BLaER1 treated with 17β-estradiol and CSF1 and Interleukin-3, amounts not matched to agents 10 nM and 100 nM (cell line): ENCODE measurements around the gene PIM3.

Experiments used
- H3K27ac ChIP-seq, 11 experiments: shearing (Covaris generic); formaldehyde crosslinking; 2 replicates each; pipeline ENCODE4 v1.8.1; 2022
- H3K27me3 ChIP-seq, 11 experiments: shearing (Covaris generic); formaldehyde crosslinking; 2 replicates each; pipeline ENCODE4 v1.8.1; 2022
- H3K36me3 ChIP-seq, 11 experiments: shearing (Covaris generic); formaldehyde crosslinking; 2 replicates each; pipeline ENCODE4 v1.8.1; 2022
- H3K4me1 ChIP-seq, 10 experiments: shearing (Covaris generic); formaldehyde crosslinking; 2 replicates each; pipeline ENCODE4 v1.8.1; 2022
- H3K4me2 ChIP-seq, 11 experiments: shearing (Covaris generic); formaldehyde crosslinking; 2 replicates each; pipeline ENCODE4 v1.8.1; 2022
- H3K4me3 ChIP-seq, 10 experiments: shearing (Covaris generic); formaldehyde crosslinking; 2 replicates each; pipeline ENCODE4 v1.8.1; 2022
- H3K9ac ChIP-seq, 11 experiments: shearing (Covaris generic); formaldehyde crosslinking; 2 replicates each; pipeline ENCODE4 v1.8.1; 2022
- H3K9me3 ChIP-seq, 11 experiments: shearing (Covaris generic); formaldehyde crosslinking; replicated peaks in 1 of 11; 2 replicates each; pipeline ENCODE4 v1.8.1; 2022
- H4K20me1 ChIP-seq, 11 experiments: shearing (Covaris generic); formaldehyde crosslinking; 2 replicates each; pipeline ENCODE4 v1.8.1; 2022
- Cebpa-rat ChIP-seq, 11 experiments: shearing (Covaris generic); IDR thresholded peaks; 2 replicates each; pipeline ENCODE4 v1.8.1; 2022

Gene PIM3

DNA sequence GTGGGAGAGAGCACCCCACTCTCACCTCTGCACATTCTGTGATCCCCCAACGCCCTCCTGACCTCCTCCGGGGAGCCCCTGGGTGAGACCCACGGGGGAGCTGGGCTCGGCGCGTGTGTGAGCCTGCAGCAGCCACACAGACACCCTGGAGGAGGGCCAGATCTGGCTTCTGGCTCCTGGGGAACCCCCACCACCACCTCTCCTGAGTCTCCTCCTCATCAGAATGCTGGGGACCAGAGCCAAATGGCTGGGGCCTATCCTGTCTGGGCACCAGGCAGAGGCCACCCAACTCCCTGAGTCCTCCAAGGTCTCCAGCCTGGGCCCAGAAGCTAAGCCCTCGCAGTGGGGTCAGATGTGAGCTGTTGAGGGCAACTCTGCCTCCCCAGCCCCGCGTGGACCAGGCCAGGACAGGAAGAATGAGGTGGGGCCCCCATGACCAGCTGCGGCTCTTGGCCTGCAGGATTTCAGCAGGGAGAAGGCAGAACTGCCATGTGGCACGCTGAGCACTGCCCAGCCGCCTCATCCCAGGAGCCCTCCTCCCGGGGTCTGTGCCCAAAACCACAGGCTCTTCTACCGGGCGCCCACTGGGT is 5.5 kb upstream of the PIM3 start:
- peak overlapping the region in 1 of 11 experiments; percentile 14; a peak in 3 of 22 replicates for H3K27ac ChIP-seq
- H3K27me3 ChIP-seq: no peaks in the 10 kb centered on the region
- peaks cover 67 to 90% (median 80%) of the 10 kb centered on the region in 10 experiments for H3K4me1 ChIP-seq

DNA sequence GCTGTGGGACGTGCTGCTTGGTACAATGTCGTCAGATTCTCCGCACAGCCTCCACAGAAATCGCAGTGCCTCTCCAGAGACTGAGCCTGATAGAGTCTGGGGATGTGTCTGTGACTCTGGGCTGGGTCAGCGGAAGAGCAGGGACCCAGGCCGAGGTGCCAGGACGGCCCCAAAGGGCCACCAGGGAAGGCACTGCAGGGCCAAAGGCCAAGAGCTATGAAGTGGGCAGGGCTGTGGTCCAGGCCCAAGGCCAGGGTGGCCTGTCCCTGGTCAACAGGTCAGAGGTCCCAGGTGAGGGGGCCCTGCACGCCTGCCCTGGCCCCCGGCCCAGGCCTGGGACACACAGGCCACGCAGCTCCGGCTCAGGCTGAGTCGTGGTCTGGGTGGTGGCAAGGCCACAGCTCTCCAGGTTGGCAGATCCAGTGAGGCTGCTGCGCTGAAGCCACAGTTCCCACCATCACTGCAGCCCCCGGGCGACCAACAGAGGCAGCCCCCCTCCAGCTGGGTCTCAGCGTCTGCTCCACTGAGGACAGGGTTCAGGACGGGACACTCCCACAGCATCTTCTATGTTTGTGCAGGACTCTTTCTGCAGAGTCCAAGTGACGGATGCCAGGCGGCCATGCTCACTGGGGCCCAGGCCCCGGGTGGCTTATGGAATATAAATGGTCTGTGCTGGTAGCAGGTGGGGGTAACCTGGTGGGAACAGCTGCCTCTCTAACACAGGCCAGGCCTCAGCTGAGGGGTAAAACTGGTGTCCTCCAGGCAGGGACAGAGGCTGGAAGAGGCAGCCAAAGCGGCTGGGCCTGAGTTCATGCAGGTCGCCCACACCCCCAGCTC is 4.8 kb upstream of the PIM3 start:
- H3K4me2 ChIP-seq: peak overlapping the region; percentile 43 to 92 (median 73)
- H4K20me1 ChIP-seq: peaks cover 0 to 10% (median 1%) of the 10 kb centered on the region in 11 experiments; a peak in 11 of 22 replicates
- no peaks in the 10 kb centered on the region for H3K27me3 ChIP-seq
- no peaks in the 10 kb centered on the region for H3K36me3 ChIP-seq
- no peak for TF ChIP-seq Cebpa-rat (IDR thresholded peaks at IDR 0.05)
- peaks cover 64 to 86% (median 76%) of the 10 kb centered on the region in 10 experiments for H3K4me1 ChIP-seq
- H3K9ac ChIP-seq: peak overlapping the region in 9 of 11 experiments; percentile 8 to 62 (median 24); a peak in 10 of 22 replicates
- no peak overlapping the region for H3K4me3 ChIP-seq
- H3K9me3 ChIP-seq: no peaks in the 10 kb centered on the region
- H3K27ac ChIP-seq: peak overlapping the region in 2 of 11 experiments; percentile 14 to 15; a peak in 2 of 22 replicates

More for the DNA sequence above, 5.5 kb upstream of the PIM3 start:
- H3K9ac ChIP-seq: peak overlapping the region in 9 of 11 experiments; percentile 8 to 62 (median 24); a peak in 12 of 22 replicates
- peaks cover 0 to 9% (median 0%) of the 10 kb centered on the region in 11 experiments; a peak in 2 of 22 replicates for H4K20me1 ChIP-seq
- H3K36me3 ChIP-seq: no peaks in the 10 kb centered on the region
- no peaks in the 10 kb centered on the region for H3K9me3 ChIP-seq
- H3K4me3 ChIP-seq: no peak overlapping the region
- no peak for TF ChIP-seq Cebpa-rat (IDR thresholded peaks at IDR 0.05)
- H3K4me2 ChIP-seq: peak overlapping the region; percentile 43 to 92 (median 73)

DNA sequence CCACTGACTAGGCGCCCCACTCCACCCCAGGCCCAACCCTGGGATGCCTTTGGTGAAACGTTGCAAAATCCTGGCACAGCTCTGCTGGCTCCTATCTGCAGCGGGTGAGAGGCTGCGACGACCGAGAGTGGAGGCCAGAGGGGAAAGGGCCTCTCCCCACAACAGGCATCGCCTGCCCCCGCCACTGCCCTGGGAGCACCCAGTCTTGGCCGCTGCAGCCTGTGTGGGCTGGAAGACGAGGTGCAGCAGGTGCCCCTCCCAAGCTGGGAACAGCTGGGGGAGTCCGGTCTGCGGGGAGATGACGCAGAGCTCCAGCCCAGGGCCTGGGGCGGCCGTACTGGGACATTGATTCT is 4.2 kb upstream of the PIM3 start:
- Histone ChIP-seq H3K9me3 (no peaks in the 10 kb centered on the region), H3K36me3 (peaks cover 0 to 2% (median 0%) of the 10 kb centered on the region in 11 experiments; a peak in 7 of 22 replicates), H3K4me1 (peaks cover 58 to 81% (median 71%) of the 10 kb centered on the region in 10 experiments), H3K27ac (no peak overlapping the region), H3K9ac (peak overlapping the region in 1 of 11 experiments; percentile 56; a peak in 1 of 22 replicates), H4K20me1 (peaks cover 4 to 16% (median 7%) of the 10 kb centered on the region in 11 experiments; a peak in 21 of 22 replicates), H3K4me3 (no peak overlapping the region), H3K4me2 (peak overlapping the region in 9 of 11 experiments; percentile 67 to 92 (median 75); a peak in 15 of 22 replicates), H3K27me3 (no peaks in the 10 kb centered on the region)
- TF ChIP-seq Cebpa-rat (IDR thresholded peaks at IDR 0.05): no peak

DNA sequence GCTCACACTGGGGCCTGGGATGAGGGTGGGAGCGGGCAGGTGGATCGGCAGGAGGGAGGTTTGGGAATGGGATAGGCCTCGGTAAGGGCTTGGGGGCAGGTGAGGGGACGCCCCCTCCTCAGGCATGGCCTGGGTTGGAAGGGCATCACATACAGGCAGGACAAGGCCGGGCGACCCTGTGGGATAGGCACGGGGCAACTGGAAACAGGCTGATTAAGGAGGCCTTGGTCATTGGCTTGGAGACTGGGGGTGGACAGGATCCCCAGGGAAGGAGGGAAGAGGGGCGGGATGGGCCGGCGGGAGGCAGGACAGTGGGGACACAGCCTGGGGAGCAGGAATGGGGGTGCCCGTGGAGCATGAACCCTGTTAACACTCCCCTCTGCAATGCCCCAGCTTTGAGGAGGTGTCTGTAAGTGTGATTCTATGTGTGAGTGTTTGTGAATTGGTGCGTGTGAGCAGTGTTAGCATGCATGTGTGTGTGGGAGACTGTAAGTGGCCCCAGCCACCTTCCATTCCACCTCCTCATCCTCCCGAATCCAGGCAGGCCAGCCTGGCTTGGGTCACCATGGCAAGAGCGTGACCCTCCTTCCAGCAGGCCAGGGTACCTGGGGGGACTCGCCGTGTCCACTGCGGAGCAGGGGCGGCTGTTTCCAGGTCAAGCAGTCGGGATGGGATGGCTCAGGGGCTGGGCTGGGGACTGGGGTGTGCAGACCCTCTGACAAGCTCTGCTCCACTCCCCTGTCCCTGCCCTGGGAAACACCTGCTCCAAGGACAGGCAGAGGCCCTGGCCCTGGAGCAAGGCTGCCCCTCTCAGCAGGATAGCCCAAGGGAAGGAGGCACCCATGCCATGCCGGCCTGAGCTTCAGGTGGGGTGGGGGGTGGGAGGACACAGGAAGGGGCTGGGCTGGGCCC is 3.4 kb upstream of the PIM3 start:
- Histone ChIP-seq H3K4me3 (no peak overlapping the region), H3K27ac (no peak overlapping the region), H3K4me1 (peaks cover 50 to 80% (median 65%) of the 10 kb centered on the region in 10 experiments), H3K9ac (no peak overlapping the region), H3K9me3 (no peaks in the 10 kb centered on the region), H3K4me2 (peak overlapping the region in 5 of 11 experiments; percentile 67 to 92 (median 78); a peak in 7 of 22 replicates), H4K20me1 (peaks cover 11 to 24% (median 14%) of the 10 kb centered on the region in 11 experiments; a peak in 21 of 22 replicates), H3K36me3 (peaks cover 0 to 9% (median 5%) of the 10 kb centered on the region in 11 experiments; a peak in 10 of 22 replicates), H3K27me3 (no peaks in the 10 kb centered on the region)
- no peak for TF ChIP-seq Cebpa-rat (IDR thresholded peaks at IDR 0.05)

DNA sequence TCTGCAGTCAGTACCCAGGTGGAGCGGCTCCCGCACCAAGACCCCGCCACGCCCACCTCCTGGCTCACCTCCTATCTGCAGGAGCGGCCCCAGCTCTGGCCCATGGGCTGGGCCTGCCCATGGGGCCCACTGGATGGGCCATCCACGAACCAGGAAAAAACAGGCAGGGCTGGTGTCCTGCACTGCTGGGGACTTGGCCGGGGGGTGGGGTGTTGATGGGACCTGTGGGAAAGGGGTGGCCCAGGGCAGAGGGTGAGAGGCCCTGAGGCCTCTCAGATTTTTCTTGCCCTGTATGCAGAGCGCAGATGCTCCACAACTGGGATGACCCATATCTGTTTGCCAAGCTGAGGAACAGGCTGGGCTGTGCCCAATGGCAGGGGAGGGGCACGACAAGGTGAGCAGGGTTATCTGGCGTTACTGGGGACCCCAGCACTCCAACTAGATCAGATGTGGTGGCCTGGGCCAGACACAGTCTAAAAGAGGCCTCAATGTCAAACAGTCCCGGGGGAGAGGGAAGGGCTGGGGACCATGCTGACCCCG is 2.7 kb upstream of the PIM3 start:
- no peak for TF ChIP-seq Cebpa-rat (IDR thresholded peaks at IDR 0.05)
- peaks cover 49 to 79% (median 64%) of the 10 kb centered on the region in 10 experiments for H3K4me1 ChIP-seq
- no peak overlapping the region for H3K4me3 ChIP-seq

DNA sequence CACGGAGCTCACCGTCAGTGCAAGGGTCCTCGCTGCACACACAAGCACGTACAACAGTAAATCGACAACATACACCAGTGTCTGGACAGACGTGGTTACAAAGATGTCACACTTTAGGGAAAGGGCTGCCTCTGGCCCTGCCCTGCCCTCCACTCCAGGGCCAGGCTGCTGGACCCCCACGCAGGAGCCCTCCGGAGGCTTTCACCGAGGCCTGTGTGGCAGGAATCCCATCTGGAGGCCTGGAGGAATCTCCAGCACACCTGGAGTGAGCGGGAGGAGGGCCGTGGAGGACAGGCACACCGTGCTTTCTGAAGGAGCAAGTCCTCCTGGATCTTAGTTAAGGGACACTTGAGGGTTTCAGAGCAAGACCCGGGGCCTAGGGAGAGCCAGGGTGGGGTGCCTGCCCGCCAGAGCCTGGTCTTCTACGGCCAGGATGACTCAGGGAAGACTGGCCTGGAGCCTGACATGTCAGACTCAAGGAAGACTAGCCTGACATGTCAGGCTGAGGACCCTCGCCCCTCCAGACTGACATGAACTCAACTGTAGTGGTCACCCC is 2.1 kb upstream of the PIM3 start:
- Histone ChIP-seq H3K9me3 (no peaks in the 10 kb centered on the region), H3K27ac (no peak overlapping the region), H3K27me3 (no peaks in the 10 kb centered on the region), H3K4me2 (peak overlapping the region; percentile 97 to 100 (median 98); a peak in 21 of 22 replicates), H3K4me3 (no peak overlapping the region), H3K9ac (peak overlapping the region in 2 of 11 experiments; percentile 95; a peak in 3 of 22 replicates), H3K4me1 (peaks cover 49 to 79% (median 64%) of the 10 kb centered on the region in 10 experiments), H4K20me1 (peaks cover 23 to 37% (median 26%) of the 10 kb centered on the region in 11 experiments), H3K36me3 (peaks cover 8 to 19% (median 16%) of the 10 kb centered on the region in 11 experiments)
- TF ChIP-seq Cebpa-rat (IDR thresholded peaks at IDR 0.05): no peak

More for the DNA sequence above, 2.7 kb upstream of the PIM3 start:
- no peak overlapping the region for H3K9ac ChIP-seq
- H3K27me3 ChIP-seq: no peaks in the 10 kb centered on the region
- peak overlapping the region in 4 of 11 experiments; percentile 97 to 98 (median 97); a peak in 5 of 22 replicates for H3K4me2 ChIP-seq
- H3K36me3 ChIP-seq: peaks cover 3 to 14% (median 10%) of the 10 kb centered on the region in 11 experiments
- H3K27ac ChIP-seq: no peak overlapping the region
- peaks cover 18 to 31% (median 21%) of the 10 kb centered on the region in 11 experiments for H4K20me1 ChIP-seq
- no peaks in the 10 kb centered on the region for H3K9me3 ChIP-seq

DNA sequence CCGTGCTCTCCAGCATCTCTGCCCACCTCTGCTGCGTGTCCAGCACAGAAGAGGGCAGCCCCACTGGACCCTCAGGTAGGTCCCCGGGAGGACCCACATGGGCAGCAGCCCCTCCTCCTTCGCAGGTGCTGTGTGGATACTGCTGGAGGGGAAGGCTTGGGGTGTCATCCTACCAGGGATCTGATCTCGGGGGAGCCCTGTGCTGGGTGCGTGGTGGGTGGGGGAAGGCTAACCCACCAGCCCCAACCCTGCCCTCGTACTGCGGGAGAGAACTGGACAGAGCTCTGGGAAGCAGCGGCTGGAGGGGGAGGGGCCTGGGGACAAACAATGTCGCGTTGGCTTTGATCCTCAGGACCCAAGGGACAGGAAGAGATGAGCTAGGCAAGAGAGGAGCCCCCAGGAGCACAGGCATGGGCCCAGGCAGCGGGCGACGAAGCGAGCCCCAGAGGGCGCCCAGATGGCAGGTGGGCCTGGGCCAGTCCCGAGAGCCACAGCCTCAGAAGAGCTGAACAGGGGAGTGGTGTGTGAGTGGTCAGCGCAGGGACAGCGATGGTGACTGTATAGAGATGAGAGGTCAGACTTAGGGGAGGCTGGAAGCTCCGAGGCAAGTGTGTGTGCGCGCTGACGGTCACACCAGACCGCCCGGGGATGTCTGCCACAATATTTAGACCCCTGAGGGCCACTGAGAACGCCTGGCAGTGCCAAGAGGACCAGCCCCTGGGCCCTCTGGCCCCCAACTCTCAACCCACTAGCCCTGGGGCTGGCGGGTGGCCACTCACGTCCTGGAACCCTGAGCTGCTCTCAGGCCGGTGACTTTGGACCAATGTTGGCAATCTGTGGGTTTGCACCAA is 1.4 kb upstream of the PIM3 start:
- H3K4me1 ChIP-seq: peaks cover 49 to 79% (median 64%) of the 10 kb centered on the region in 10 experiments
- H3K9ac ChIP-seq: peak overlapping the region; percentile 81 to 95 (median 94)

More for the DNA sequence above, 1.4 kb upstream of the PIM3 start:
- H3K4me2 ChIP-seq: peak overlapping the region; percentile 97 to 100 (median 98)
- H3K4me3 ChIP-seq: peak overlapping the region; percentile 78 to 98 (median 90)
- no peaks in the 10 kb centered on the region for H3K27me3 ChIP-seq
- H3K9me3 ChIP-seq: no peaks in the 10 kb centered on the region
- H3K36me3 ChIP-seq: peaks cover 12 to 27% (median 23%) of the 10 kb centered on the region in 11 experiments
- H4K20me1 ChIP-seq: peaks cover 30 to 44% (median 33%) of the 10 kb centered on the region in 11 experiments
- no peak for TF ChIP-seq Cebpa-rat (IDR thresholded peaks at IDR 0.05)
- H3K27ac ChIP-seq: peak overlapping the region; percentile 88 to 98 (median 97); a peak in 19 of 22 replicates
